Hematopoietic multipotent progenitor cell treated with erythropoietin and hydrocortisone succinate and interleukin-3 and kit ligand, for 6 days (in vitro differentiated cells): ENCODE data around the gene ELOF1.

ENCODE experiments used
- DNase-seq: peaks from one replicate; pipeline ENCODE4 v3.0.0-alpha.2; 2015

The ELOF1 gene

DNA sequence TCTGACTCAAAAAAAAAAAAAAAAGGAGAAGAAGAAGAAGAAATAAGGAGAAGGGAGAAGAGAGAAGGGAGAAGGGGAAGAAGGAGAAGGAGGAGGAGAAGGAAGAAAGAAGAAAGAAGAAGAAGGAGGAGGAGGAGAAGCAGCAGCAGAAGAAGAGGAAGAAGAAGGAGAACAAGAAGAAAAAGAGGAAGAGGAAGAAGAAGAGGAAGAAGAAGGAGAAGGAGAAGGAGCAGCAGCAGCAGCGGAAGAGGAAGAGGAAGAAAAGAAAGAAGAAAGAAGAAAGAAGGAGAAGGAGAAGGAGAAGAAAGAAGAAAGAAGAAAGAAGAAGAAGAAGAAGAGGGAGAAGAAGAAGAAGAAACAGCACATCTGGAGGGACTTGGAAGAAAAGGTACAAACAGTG is 24.5 kb downstream of the ELOF1 start:
- DNase-seq = no peak

DNA sequence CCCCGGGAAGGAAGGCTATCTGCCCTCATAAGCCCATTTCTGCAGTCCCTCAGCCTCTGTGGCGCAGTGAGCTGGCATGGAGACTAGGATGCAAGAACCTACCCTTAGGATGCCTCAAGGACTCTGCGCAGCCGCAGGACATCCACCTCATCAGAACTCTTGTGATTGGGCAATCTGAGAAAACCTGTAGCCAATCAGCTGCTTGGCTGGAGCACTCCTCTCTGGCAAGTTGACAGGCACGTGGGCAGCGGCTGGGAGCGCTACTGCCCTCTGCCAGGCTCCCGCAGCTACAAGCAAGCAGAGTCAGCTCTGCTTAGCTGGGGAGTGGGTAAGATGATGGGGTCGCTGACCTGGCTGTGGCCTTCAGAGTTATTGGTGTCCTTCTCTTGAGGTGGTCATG is 28.6 kb downstream of the ELOF1 start:
- peak; percentile 97 for DNase-seq

GRCh38 chr19:11528551-11529341 is 30.3 kb downstream of the ELOF1 start, which contains the start of gene ECSIT:
Gene ECSIT (minus strand): TSS chr19:11529134. CDS start chr19:11519170, 9,964 bp downstream.
- peak; percentile 99 for DNase-seq

DNA sequence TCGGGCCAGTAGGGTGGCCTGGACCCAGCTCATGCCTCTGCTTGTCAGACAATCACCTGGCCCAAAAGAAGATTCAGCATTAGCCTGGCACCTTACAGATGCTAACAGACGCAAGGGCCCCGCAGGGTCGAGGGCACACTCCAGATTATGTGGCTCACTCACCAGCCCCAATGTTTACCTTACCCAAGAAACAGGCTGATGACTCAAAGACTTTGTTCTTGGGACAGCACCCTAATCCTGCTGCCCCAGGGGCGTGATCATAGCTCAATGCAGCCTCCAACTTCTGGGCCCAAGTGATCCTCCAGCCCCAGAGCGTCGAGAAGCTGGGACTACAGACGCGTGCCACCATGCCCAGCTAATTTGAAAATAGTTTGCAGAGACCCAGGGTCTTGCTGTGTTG is 39.9 kb downstream of the ELOF1 start:
- no peak for DNase-seq

DNA sequence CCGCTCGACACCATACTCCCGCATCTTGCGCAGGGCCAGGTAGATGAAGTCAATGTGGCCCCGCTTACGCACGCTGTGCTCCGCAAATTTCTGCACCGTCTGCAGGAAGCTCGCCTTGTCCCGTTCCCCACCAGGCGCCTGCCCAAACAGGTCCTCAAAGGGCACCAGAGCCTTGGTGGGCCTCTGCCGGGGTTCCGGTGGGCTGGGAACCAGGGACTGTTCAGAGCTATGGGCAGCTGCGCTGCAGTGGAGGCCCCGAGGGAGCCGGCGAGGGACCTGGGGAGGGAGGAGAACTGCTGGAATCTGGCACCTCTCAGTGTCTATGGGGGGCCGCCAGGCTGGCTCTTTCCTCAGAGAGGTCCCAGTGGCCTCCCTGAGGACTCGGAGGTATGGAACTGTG is 45.1 kb downstream of the ELOF1 start:
- DNase-seq = no peak

GRCh38 chr19:11510444-11510843 is 48.6 kb downstream of the ELOF1 start:
- no peak for DNase-seq

DNA sequence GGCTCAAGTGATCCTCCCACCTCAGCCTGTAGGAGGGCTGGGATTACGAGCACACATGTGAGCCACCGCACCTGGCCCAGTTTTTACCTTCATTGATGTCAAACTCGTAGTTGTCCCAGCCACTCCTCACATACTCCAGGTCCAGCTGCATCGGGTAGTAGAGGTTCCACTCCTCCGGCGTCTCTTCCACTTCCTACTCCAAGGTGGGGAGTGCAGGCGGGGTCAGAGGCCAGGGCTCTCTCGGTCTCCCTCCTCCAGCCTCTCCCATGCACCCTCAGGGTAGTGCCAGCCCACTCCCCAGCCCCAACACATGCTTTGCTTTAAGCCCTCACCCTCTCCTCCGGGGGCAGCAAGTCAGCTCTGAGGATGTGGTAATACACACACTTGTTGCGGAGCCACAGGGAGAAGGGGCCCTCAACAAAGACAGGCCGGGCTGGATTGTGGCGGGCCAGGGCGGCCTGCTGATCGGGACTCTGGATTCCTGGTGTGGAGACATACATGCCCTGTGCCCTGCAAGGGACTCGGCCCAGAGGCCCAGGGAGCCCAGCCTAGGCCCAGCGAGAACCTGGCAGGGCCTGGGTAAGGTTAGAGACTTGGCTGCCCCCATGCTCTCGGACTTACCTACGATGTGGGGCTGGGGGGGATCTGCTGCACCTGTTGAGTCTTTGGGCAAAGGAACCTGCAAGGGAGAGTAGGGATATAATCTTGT is 51.5 kb downstream of the ELOF1 start:
- no peak for DNase-seq

DNA sequence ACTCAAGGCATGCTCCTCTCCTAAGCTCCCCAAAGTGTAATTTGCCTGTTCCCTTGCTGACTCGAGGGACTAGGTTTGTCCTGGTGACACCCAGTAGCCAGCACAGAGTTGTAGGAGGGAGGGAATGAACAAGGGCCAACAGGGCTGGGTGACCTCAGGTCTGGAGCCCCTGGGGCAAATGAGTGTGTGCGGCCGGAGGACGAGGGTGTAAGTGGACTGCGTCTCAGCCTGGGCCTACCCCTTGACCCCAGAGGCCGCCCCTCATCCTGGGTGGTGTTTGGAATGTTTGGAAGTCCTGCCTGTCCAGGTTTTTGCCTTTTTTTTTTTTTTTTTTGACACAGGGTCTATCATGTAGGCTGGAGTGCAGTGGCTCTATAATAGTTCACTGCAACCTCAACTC is 52.1 kb downstream of the ELOF1 start:
- no peak for DNase-seq

DNA sequence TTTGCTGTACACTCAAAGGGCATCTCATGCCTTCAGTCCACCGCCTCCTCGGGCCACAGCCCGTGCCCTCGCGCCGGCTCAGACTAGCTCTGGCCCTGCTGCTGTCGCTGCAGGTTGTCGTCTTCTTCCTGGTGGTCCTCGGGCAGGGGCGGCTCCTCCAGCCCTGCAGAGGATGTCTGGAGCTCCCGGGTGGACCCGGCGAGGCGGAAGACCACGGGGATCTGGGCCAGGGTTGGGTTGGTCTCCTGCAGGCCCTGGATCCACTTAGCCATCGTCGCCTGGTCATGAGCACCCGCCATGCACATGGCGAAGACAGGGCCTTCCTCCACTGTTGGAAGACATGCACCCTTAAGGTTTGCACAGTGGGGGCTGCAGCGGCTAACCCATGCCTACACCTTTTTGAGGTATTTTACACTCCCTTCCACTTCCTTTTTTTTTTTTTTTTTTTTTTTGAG is 52.9 kb downstream of the ELOF1 start:
- DNase-seq = no peak

GRCh38 chr19:11505504-11506100 is 53.4 kb downstream of the ELOF1 start, which contains the start of gene ZNF653:
Gene ZNF653 (minus strand): TSS chr19:11505839. CDS start chr19:11505786, 53 bp downstream.
- peak; percentile 98 for DNase-seq

DNA sequence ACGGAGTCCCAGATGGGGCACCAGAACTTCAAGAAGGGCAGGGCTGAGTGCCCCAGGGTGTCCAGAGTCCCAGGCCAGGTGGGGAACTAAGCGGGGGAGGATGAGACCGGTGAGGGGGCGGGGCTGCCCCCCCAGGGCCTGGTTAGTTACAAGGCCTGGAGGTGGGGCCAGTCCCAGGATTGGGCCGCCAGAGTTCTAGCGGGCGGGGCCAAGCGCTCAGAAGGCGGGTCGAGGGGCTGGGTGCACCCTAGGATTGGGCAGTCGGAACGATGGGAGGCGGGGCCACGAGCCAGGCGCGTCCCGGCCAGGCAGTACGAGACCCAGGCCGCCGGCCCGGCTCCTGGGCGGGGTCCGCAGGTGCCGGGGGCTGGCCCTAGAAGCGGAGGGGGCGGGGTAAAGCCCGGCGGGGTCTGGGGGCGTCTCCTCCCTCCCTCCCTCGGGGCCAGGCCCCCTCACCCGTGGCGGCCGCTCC is 54.0 kb downstream of the ELOF1 start:
- peak; percentile 98 for DNase-seq

- DNase-seq = no peak
Observed at GRCh38 chr19:11504502-11505031, 54.5 kb downstream of the ELOF1 start.
